Purkinje cell (primary cell): ENCODE measurements around the gene PPP6R2. TPM values are rescaled to one million over a fixed set of nuclear protein-coding genes. Genes with fewer than 3 reads are reported as not detected.

Experiments
- polyA plus RNA-seq: library from polyadenylated mRNA; unstranded; fragments of >200 nt; fragmentation: Nextera tagmentation; gene quantifications from 2 replicates; pipeline ENCODE4 v1.2.1, GENCODE V29; 2014

The PPP6R2 gene, protein sequence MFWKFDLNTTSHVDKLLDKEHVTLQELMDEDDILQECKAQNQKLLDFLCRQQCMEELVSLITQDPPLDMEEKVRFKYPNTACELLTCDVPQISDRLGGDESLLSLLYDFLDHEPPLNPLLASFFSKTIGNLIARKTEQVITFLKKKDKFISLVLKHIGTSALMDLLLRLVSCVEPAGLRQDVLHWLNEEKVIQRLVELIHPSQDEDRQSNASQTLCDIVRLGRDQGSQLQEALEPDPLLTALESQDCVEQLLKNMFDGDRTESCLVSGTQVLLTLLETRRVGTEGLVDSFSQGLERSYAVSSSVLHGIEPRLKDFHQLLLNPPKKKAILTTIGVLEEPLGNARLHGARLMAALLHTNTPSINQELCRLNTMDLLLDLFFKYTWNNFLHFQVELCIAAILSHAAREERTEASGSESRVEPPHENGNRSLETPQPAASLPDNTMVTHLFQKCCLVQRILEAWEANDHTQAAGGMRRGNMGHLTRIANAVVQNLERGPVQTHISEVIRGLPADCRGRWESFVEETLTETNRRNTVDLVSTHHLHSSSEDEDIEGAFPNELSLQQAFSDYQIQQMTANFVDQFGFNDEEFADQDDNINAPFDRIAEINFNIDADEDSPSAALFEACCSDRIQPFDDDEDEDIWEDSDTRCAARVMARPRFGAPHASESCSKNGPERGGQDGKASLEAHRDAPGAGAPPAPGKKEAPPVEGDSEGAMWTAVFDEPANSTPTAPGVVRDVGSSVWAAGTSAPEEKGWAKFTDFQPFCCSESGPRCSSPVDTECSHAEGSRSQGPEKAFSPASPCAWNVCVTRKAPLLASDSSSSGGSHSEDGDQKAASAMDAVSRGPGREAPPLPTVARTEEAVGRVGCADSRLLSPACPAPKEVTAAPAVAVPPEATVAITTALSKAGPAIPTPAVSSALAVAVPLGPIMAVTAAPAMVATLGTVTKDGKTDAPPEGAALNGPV
- 1.7 and 2.1 TPM in 2 replicates for polyA plus RNA-seq

GRCh38 chr22:50342651-50343540 is at the start of gene PPP6R2:
PPP6R2 (plus strand) TSS chr22:50343327; CDS start chr22:50393909, 50,582 bp downstream.

DNA sequence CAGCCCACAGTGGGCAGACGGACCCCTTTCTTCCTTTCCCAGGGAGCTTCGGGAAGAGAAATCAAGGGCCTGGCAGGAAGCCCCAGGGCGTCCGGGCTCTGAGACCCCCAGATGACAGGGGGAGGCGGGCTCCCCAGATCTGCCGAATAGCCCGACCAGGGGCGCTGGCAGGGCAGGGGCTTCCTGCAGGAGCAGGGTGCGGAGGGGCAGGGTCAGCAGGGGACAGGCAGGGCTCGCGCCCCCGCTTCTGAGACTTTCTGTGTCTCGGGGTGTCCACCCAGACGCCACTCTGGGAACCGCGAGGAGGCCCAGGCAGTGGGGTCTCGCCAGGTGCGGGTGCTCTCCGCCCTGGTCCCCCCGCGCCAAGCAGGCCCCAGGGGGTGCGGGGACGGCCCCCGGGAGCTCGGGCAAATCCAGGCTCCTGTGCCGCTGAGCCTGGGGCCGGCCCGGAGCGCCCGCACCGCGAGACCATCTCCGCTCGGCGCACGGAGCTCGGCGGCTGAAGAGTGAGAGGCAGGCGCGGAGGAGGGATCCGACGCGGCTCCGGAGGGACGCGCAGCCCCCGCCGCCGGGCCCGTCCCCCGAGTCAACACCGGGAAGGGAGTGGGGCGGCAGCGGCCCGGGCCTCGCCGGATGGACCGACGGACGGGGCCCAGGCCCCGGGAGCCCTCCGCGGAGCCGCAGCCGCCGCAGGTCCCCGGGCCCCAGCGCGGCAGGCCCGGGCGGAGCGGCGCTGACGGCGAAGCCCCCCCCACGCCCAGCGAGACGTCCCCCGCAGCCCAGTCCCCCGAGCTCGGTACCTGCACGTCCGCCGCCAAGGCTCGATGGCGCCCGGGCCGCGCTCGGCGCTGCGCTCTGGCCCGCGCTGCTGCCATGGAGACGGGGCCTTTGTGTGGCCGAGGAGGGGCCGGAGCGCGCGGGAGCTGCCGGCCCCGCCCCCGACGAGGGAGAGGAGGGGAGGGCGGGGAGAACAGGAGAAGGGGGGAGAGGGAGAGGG is 36.1 kb upstream of the PPP6R2 start, which contains the start of gene PLXNB2:
Gene PLXNB2, minus strand, starts transcription at position 894 of the 997 bp plus-strand sequence. CDS start 17,062 bp downstream, outside the sequence.

GRCh38 chr22:50326956-50327710 is 16.0 kb upstream of the PPP6R2 start, which contains the start of gene DENND6B:
DENND6B (minus strand) TSS chr22:50327012; CDS start chr22:50326988, 24 bp downstream.

DNA sequence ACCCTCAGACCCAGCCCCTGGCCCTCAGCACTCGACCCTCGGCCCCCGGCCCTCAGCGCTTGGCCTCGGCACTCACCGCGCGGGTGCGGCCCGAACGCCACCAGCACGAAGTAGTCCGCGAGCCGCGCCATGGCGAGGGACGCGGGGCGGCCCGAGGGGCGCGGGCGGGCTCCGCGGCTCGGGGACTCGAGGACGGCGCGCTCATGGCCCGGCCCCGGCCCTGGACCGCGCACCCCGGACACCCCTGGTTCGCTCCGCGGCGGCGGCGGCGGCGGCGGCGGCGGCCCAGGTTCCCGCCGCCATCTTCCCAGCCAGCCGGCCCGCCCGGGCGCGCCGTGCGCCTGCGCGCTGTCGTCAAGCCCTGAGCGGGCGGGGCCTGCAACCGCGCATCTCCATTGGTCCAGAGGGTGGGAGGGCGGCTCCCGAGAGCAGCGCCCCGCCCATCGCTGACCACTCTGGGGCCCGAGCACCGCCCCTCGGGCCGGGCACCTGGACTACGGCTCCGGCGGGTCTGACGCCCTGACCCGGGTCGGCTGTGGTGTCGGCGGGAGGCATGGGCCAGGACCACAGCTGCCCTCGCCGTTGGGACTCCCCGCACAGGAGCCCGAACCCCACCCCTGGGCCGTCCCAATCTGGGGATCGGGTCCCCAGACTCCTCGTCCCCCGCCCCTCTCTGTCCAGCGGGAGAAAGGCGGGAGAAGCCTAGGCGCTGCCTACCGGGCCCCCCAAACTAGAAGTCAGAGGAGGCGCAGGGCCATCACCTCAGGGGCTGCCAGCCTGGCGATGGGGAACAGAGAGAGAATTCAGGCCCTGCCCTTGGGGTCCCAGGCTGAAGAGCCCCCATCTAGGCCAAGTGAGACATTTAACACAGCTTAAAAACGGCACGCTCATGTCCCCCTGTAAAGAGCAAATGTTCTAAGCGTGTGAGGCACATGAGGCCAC is 131.9 kb downstream of the PPP6R2 start, which contains the start of gene SBF1:
Gene SBF1, minus strand, starts transcription at position 326 of the 942 bp plus-strand sequence. Its CDS starts 195 bp downstream, at position 131.

GRCh38 chr22:50481440-50482106 is 138.4 kb downstream of the PPP6R2 start, which contains the start of gene ADM2:
ADM2 (plus strand) TSS chr22:50481543; CDS start chr22:50481848, 305 bp downstream.

DNA sequence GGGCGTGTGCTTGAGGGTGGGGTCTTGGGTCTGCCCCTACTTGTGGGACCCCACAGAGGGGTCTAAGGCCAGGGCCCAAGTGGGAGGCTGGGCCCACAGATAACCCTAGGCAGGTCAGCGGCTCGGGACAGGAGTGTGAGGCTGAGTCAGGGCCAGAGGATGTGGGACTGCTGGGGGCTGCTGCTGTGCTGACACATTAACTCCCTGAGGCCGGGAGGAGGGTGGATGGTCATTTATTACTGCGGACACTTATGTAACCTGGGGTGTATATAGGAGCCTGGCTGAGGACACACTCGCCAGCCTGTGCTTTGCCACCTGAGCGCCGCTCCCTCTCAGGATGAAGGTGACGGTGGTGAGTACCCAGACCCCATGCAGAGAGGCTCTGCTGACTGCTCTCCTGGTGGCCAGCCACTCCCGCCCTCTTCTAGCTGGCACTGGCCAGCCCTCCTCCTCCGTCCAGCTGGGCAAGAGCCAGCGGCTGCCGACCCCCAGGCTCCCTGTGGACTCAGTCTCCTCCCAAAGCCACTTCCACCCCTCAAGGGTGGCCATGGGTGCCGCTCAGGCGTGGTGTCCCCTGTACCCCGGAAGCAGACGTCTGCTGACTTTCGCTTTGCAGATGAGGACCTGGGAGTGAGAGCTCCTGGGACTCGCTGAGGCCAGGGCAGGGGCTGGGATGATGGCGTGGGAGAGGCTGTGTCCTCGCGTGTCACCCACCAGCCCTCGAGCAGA is 143.6 kb downstream of the PPP6R2 start, which contains the start of gene MIOX:
Gene MIOX, plus strand, starts transcription at position 299 of the 729 bp plus-strand sequence. Its CDS starts 39 bp downstream, at position 338.

Other genes starting within 250 kb of the PPP6R2 start
- gene PANX2, start 172.6 kb upstream of the PPP6R2 start, polyA plus RNA-seq: 0.11 and 0.43 TPM in 2 replicates
- gene TRABD, start 157.4 kb upstream of the PPP6R2 start, polyA plus RNA-seq: not detected in 2 replicates
- 1.1 and 1.2 TPM in 2 replicates for gene SELENOO, start 142.3 kb upstream of the PPP6R2 start, polyA plus RNA-seq
- 3.2 and 3.3 TPM in 2 replicates for gene TUBGCP6, start 98.3 kb upstream of the PPP6R2 start, polyA plus RNA-seq
- gene HDAC10, start 92.1 kb upstream of the PPP6R2 start, polyA plus RNA-seq: not detected in 2 replicates
- 2.9 and 4.2 TPM in 2 replicates for gene MAPK12, start 81.6 kb upstream of the PPP6R2 start, polyA plus RNA-seq
- gene MAPK11, start 72.9 kb upstream of the PPP6R2 start, polyA plus RNA-seq: 1.1 and 1.4 TPM in 2 replicates
- gene PLXNB2, start 35.7 kb upstream of the PPP6R2 start, polyA plus RNA-seq: 0.84 and 0.95 TPM in 2 replicates
- 1.9 and 2.6 TPM in 2 replicates for gene DENND6B, start 16.3 kb upstream of the PPP6R2 start, polyA plus RNA-seq
- 0.35 and 0.56 TPM in 2 replicates for gene SBF1, start 131.7 kb downstream of the PPP6R2 start, polyA plus RNA-seq
- gene ADM2, start 138.2 kb downstream of the PPP6R2 start, polyA plus RNA-seq: not detected in 2 replicates
- not detected in 2 replicates for gene MIOX, start 143.5 kb downstream of the PPP6R2 start, polyA plus RNA-seq
- 0.59 and 1.1 TPM in 2 replicates for gene LMF2, start 164.4 kb downstream of the PPP6R2 start, polyA plus RNA-seq
- 3.5 and 3.7 TPM in 2 replicates for gene NCAPH2, start 164.9 kb downstream of the PPP6R2 start, polyA plus RNA-seq
- gene SCO2, start 182.3 kb downstream of the PPP6R2 start, polyA plus RNA-seq: not detected in 2 replicates
- gene TYMP, start 186.7 kb downstream of the PPP6R2 start, polyA plus RNA-seq: not detected in 2 replicates
- gene KLHDC7B, start 202.6 kb downstream of the PPP6R2 start, polyA plus RNA-seq: 0.08 TPM in 1 of 2 replicates, not detected in the other
- 30.9 and 43.1 TPM in 2 replicates for gene SYCE3, start 219.6 kb downstream of the PPP6R2 start, polyA plus RNA-seq
- gene CPT1B, start 235.1 kb downstream of the PPP6R2 start, polyA plus RNA-seq: 0.88 and 1.2 TPM in 2 replicates
- gene CHKB, start 239.5 kb downstream of the PPP6R2 start, polyA plus RNA-seq: 23.5 and 35.9 TPM in 2 replicates